DND-41 (cell line): ENCODE data around the gene GLTP.

Source experiments
- ATAC-seq: fragments of 200-7000 bp; cut with Tn5 transposase; 3 replicates; pipeline ENCODE4 v1.9.1; 2021; ENCODE audit warnings: low read depth; ENCODE audit not compliant: insufficient read depth
- DNase-seq: peaks from one replicate; pipeline ENCODE4 v3.0.0-alpha.2; 2020
- H2AFZ ChIP-seq: 2 replicates; pipeline ENCODE4 v1.6.0; 2012; ENCODE audit warnings: low read depth, low read length
- H3K27ac ChIP-seq: 2 replicates; pipeline ENCODE4 v1.5.1; 2012; ENCODE audit warnings: low read length, inconsistent platforms
- H3K27me3 ChIP-seq: fragments of 200-600 bp; sonication (generic); 2 replicates; pipeline ENCODE4 v1.6.0; 2012; ENCODE audit warnings: low read length, mild to moderate bottlenecking, inconsistent platforms; ENCODE audit not compliant: insufficient read depth, poor library complexity
- H3K36me3 ChIP-seq: 2 replicates; pipeline ENCODE4 v1.5.1; 2012; ENCODE audit warnings: low read length, inconsistent platforms; ENCODE audit not compliant: insufficient read depth
- H3K4me1 ChIP-seq: 2 replicates; pipeline ENCODE4 v1.5.1; 2012; ENCODE audit warnings: mild to moderate bottlenecking, low read length; ENCODE audit not compliant: insufficient read depth
- H3K4me2 ChIP-seq: 2 replicates; pipeline ENCODE4 v1.6.0; 2012; ENCODE audit warnings: mild to moderate bottlenecking, moderate library complexity, low read length, inconsistent platforms; ENCODE audit not compliant: insufficient read depth
- H3K4me3 ChIP-seq, 2 experiments: fragments of 200-600 bp in 1 of 2; shearing (Covaris generic) in 1 of 2; 2 replicates each; pipeline ENCODE4 v1.5.1; 2012 to 2016; ENCODE audit warnings: inconsistent platforms in 2 of 2, low read length in 2 of 2, mild to moderate bottlenecking in 2 of 2, low read depth in 1 of 2, moderate library complexity in 1 of 2
- H3K79me2 ChIP-seq: 2 replicates; pipeline ENCODE4 v1.6.0; 2012; ENCODE audit warnings: low read length, inconsistent platforms; ENCODE audit not compliant: insufficient read depth
- H3K9ac ChIP-seq: 2 replicates; pipeline ENCODE4 v1.6.0; 2012; ENCODE audit warnings: low read depth, mild to moderate bottlenecking, inconsistent platforms, low read length, moderate library complexity
- H3K9me3 ChIP-seq: 2 replicates; pipeline ENCODE4 v1.5.1; 2012; ENCODE audit warnings: low read length, moderate library complexity, mild to moderate bottlenecking, inconsistent platforms; ENCODE audit not compliant: insufficient read depth, severe bottlenecking
- H4K20me1 ChIP-seq: 2 replicates; pipeline ENCODE4 v1.6.0; 2012; ENCODE audit warnings: low read length; ENCODE audit not compliant: insufficient read depth
- EZH2 ChIP-seq: IDR thresholded peaks from 3 replicates; pipeline ENCODE4 v1.6.1; 2012; ENCODE audit warnings: borderline replicate concordance, low read depth, mild to moderate bottlenecking, moderate library complexity, low read length, inconsistent platforms; ENCODE audit not compliant: severe bottlenecking
- TF ChIP-seq, protein P1 (sequence below): IDR thresholded peaks from 2 replicates; pipeline ENCODE4 v1.5.1; 2012; ENCODE audit warnings: borderline replicate concordance, low read length, moderate library complexity, mild to moderate bottlenecking; ENCODE audit not compliant: poor library complexity, severe bottlenecking; ENCODE audit errors: extremely low read depth

Gene GLTP

DNA sequence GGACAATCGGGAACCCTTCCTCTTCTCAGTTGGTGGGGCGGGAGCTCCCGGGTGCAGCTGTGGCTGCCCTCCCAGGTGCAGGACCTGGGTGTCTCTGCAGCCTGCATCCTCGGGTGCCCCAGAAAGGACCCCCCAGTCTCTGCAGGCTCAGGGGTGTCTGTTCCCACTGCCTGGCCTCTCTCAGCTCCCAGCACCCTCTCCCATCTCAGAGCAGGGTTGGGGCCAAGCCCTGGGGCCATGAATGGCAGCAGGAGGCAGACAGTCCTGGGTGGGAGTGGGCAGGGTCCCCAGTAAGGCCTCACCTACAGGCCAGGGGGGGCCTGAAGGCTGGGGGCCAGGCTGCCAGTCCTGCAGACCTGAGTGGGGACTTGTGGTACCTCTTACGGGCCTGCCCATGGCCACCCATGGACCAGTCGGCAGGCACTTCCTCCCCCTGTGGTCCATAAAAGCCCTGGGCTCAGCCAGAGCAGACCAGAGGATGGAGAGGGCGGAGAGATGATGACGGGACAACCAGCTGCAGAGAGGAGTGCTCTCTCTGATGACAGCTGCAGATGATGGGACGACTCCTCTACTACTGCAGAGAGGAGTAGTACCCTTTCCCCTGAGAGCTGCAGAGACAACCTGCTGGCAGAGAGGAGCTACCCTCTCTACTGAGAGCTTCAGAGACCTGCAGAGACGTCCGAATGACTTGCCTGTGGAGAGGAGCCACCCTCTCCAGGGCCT is 46.3 kb upstream of the GLTP start:
- Histone ChIP-seq H2AFZ (no peak overlapping the region), H3K4me3 (no peak overlapping the region), H3K27ac (no peak overlapping the region), H4K20me1 (no peaks in the 10 kb centered on the region; the same call in 1 of the 2 replicates), H3K9ac (no peak overlapping the region), H3K4me2 (no peak overlapping the region), H3K9me3 (no peaks in the 10 kb centered on the region), H3K27me3 (no peaks in the 10 kb centered on the region), H3K4me1 (no peaks in the 10 kb centered on the region), H3K36me3 (peaks cover 18% of the 10 kb centered on the region), H3K79me2 (no peaks in the 10 kb centered on the region)
- DNase-seq (no peak), ATAC-seq (no peak)
- TF ChIP-seq, protein P1, sequence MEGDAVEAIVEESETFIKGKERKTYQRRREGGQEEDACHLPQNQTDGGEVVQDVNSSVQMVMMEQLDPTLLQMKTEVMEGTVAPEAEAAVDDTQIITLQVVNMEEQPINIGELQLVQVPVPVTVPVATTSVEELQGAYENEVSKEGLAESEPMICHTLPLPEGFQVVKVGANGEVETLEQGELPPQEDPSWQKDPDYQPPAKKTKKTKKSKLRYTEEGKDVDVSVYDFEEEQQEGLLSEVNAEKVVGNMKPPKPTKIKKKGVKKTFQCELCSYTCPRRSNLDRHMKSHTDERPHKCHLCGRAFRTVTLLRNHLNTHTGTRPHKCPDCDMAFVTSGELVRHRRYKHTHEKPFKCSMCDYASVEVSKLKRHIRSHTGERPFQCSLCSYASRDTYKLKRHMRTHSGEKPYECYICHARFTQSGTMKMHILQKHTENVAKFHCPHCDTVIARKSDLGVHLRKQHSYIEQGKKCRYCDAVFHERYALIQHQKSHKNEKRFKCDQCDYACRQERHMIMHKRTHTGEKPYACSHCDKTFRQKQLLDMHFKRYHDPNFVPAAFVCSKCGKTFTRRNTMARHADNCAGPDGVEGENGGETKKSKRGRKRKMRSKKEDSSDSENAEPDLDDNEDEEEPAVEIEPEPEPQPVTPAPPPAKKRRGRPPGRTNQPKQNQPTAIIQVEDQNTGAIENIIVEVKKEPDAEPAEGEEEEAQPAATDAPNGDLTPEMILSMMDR = no peak
- no peak for TF ChIP-seq EZH2

DNA sequence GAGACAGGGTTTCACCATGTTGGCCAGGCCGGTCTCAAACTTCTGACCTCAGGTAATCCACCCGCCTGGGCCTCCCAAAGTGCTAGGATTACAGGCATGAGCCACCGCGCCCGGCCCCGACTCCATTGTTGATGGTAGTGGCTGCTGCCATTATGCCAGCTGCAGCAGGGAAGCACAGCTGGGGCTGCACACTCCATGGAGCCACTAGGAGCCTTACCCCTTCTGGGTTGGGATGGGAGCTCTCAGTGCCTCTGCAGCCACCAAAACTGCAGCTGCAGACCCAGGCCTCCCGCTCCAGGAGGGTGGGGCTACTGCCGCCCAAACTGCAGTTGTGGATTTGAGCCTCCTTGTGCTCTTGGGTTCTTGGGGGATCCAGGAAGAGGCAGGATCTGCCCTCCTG is 45.7 kb upstream of the GLTP start:
- peaks cover 14% of the 10 kb centered on the region for H3K36me3 ChIP-seq
- no peak for ATAC-seq

DNA sequence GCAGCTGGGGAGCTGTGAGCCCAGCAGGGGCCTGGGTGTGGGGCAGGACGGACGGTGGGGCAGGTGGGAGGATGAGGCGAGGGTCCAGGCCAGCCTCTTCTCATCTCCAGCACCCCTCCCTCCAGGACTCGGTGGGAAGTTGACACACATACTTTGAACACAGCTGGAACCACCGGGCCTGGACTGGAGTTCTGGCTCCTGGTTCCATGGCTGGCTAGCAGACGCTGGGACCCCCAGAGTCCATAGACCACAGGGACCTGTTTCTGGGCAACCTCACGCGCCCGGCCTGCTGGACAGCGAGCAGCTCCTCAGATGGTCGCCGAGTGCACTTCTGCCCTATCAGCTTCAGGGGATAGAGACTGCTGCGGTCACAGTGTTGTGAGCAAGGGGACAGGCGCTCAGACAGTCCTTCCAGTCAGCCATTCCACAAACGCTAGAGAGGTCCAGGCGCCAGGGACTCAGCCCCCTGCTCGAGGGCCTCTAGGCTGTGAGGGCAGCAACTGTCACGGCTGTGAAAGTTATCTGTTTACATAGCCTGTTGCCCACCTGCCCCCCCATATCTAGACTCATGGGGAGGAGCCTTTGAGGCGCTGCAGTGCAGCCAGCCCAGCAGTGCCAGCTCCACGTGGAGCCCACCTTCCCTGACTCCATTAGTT is 45.0 kb upstream of the GLTP start:
- Histone ChIP-seq H3K9me3 (no peaks in the 10 kb centered on the region), H3K9ac (no peak overlapping the region), H3K4me3 (no peak overlapping the region), H3K4me1 (no peaks in the 10 kb centered on the region), H4K20me1 (no peaks in the 10 kb centered on the region; the same call in 1 of the 2 replicates), H3K36me3 (peaks cover 13% of the 10 kb centered on the region), H3K27ac (no peak overlapping the region), H3K4me2 (no peak overlapping the region), H3K79me2 (no peaks in the 10 kb centered on the region), H3K27me3 (no peaks in the 10 kb centered on the region), H2AFZ (no peak overlapping the region)
- DNase-seq = no peak
- TF ChIP-seq EZH2 = no peak
- TF ChIP-seq, protein P1 = no peak
- ATAC-seq = no peak

More for the DNA sequence above, 45.7 kb upstream of the GLTP start:
- H3K27me3 ChIP-seq = no peaks in the 10 kb centered on the region
- no peak overlapping the region for H3K27ac ChIP-seq
- no peaks in the 10 kb centered on the region for H3K79me2 ChIP-seq
- no peak for TF ChIP-seq EZH2
- TF ChIP-seq, protein P1 = no peak
- no peaks in the 10 kb centered on the region; the same call in 1 of the 2 replicates for H4K20me1 ChIP-seq
- no peak overlapping the region for H3K9ac ChIP-seq
- no peak overlapping the region for H2AFZ ChIP-seq
- no peak overlapping the region for H3K4me2 ChIP-seq
- DNase-seq = no peak
- no peaks in the 10 kb centered on the region for H3K9me3 ChIP-seq
- no peak overlapping the region for H3K4me3 ChIP-seq
- no peaks in the 10 kb centered on the region for H3K4me1 ChIP-seq
